Measurements from ENCODE around the gene FMN1.

The FMN1 gene

DNA sequence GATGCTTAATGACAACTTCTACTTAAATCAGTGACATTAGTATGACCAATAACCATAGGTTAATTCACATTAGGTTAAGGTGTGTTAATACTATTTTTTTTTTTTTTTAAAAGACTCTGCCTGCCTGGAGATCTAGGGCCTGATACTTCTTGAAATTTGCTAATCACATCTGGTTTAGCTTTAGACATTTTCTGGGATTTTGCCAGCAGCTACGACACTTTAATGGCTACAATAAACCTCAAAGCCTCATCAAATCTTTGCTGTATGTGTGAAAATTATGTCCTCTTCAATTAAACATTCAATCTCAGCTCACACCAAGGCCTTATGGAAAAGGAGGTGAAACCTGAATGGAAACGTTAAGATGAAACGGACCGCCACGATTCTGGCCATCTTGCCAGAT, 308.8 kb downstream of the FMN1 start:
- no peak for DNase-seq (ENCODE audit: low read depth)

DNA sequence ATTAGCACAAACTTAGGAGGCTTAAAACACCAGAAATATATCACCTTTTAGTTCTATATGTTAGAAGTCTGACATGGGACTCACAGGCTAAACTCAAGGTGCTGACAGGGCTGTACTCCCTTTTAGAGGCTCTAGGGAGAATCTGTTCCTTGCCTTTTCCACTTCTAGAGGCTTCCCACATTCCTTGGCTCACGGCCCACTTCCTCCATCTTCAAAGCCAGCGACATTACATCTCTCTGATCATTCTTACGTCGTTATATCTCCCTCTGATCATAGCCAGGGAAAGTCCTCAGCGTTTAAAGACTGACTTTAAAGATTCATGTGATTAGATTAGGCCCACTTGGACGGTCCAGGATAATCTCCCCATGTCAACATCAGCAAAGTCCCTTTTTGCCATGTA, 310.4 kb downstream of the FMN1 start:
- peak; percentile 46 for DNase-seq (ENCODE audit: low read depth)

DNA sequence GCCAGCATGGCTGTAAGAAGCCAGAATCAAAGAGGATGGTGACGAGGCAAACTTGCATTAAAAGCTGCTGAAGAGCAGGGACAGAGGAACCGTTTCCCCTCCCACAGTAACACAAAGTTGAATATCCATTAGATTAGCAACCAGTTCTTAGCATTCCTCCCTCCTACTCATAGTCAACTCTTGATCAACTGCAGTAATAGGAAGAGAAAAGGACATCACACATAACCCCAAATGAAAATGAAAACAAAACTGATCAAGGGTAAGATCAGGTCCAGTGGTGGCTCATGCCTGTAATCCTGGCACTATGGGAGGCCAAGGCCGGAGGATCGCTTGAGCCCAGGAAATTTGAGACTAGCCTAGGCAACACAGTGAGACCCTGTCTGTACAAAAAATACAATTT, 311.6 kb downstream of the FMN1 start:
- DNase-seq (ENCODE audit: low read depth), result no peak

DNA sequence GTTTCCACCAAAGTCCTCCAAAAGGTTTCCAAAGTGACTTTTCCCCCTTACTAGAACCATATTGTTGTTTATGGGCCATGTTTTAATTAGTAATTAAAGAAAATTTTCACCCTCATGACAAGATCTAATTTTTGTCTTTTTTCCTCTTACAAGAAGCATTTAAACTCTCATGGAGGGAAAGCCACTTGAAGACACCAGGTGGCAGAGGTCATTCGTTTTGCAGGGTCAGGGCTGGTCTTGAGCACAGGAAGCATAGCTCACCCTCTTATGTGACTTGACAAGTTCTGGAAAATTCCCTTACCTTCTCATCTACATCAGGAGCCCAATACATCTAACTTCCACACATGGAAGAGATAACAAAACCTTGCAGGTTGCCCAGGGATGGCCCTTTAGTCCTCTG, 313.0 kb downstream of the FMN1 start:
- no peak for DNase-seq (ENCODE audit: low read depth)

DNA sequence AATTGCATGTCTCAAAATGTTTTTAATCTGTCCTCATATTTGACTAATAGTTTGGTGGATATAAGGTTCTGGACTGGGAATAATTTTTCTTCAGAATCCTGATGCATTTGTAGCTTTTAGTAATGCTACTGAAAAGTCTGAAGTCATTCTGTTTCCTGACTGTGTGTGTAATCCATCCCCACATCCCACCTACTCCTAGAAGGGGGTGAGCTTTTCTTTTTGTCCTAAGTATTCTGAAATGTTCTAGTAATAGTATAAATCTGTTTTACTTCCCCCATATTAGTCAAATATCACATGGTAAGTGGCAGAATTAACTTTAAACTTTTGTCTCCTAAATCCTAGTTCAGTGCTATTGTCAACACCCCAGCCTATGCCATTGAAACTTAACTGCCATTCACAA, 313.9 kb downstream of the FMN1 start:
- no peak for DNase-seq (ENCODE audit: low read depth)

DNA sequence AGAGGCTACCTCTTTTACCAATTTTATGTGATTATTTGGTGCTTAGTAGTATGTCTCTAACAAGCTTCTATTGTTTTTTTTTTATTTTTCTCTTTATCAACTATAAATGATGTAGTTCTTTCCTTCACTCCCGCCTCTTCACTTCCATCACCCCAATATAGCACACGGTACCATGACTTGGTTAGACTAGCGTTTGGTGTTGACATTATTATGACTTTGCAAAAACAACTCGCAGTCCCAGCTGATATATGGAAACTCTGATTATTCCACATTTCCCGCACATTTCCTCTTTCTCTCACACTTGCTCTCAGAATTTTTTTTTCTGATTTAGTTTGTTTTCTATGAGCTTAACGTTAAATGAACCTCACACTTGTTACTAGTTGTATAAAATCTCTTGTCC, 314.5 kb downstream of the FMN1 start:
- no peak for DNase-seq (ENCODE audit: low read depth)

DNA sequence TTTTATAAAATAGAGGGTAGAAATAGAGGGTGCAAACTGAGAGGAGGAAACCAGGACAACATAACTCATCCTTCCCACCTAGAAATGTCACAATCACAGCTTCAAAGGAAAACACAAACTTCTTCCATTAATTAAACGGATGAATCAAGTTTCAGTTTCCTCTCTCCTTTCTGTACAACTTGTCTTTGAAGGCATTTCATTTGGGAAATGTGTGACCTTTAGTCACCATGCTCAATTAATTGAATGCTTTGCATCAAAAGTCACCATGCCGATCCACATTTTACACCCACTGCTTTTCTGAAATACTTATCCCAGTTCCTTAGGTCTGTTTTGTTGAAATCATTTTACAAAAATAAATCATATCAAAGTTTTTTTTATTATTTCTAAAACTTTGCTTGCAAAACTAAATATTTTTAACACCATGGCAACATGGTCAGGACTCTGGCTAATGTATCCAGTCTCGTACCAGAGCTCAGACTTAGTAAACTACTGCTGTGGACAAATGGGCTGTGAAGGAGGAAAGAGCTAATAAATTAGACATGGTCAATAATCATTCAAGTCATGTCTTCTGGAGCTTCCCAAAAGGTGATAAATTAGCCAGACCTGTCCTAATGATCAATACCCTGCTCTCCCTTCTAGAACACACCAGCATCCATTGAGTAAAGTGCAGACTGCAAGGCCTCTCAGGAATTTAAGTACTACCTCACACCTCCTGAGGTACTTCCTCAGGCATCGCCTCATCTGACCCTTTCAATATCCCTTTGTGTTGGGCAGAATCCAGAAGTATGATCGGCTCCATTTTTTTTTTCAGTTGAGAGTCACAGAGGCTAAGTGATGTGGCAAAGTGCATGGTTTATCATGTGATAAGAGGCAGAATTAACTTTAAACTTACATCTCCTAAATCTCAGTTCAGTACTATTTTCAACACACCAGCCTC, 315.4 kb downstream of the FMN1 start:
- DNase-seq (ENCODE audit: low read depth), result no peak

DNA sequence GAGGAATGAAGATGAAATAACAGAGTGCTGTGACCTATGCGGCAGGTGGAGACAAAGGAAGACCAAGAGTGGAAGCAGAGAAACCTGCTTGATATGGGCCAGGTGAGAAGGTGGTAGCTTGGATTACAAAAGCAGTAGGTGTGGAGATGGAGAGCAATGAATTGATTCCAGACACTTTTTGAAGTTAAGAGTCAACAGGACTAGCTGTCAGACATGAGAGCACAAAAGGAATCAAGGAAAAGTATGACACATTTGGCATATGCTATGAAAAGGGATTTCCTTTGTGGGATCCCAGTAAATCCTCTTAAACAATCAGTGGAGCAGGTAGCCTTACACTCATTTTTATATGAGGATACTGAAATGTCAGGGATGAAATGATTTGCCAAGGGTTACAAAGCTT, 316.2 kb downstream of the FMN1 start:
- DNase-seq (ENCODE audit: low read depth), result no peak

DNA sequence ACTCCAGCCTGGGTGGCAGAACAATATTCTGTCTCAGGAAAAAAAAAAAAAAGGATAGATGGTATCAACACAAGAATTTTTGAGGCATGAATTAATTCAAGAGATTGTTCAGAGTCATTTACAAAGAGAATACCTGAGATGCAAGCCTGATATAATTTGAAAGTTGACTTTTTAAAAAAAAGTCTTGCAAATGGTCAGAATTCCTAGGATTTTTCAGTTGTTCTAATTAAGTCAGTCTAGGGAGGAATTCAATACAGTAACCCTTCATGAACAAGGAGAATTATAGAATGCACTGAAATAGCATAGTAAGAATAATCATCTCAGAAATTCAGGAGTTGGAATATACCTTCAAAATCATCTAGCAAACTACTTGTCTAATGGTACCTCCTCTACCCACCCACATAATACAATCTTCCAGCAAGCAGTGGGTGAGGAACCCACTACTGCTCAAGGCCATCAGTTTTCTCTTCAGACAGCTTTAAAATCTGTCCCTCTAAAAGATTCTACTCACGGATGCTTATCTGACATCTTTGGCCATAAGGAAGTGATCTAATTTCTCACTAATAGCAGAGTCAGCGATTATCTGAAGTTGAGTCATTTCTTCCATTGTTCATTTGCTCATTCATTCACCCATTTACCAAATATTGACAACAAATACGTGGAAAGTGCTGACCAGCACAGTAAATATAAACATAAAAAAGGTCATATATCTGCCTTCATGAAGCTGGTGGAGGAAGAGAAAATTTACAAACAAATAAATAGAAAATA, 317.1 kb downstream of the FMN1 start:
- DNase-seq (ENCODE audit: low read depth), result no peak

DNA sequence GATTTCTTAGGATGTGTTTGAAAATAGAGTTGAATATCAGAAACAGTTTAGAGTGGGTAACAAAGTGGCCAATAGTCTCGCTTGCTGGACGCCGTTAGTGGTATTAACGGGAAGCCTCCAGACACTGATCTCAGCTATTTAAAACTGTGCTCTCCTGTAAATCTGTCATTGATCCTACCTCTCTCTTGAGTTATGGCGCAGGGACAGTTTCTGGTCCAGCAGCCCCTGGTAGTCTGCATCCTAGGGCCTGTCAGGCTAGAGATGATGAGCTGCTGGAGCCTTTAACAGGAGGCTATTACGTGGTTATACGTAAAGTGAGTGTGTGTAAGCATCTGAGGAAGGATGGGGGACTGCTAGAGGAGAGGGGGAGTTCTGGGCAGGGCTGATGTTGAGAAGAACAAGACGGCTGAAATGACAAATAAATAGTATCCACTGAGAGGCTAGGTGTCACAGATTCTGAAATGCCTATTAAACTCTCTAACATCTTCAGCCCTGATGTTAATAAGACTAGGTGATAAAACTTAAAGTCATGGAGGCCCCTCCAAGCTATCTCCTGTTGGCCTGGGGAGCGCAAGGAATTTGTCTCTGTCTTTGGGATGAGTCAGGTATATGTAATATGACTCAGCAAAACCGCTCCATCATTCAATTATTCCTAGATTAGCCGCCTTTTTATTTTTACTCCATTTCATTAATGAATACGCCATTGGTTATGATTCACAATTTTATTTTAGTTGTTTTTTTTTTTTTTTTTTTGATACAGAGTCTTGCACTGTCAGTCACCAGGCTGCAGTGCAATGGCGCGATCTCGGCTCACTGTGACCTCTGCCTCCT, 321.0 kb downstream of the FMN1 start:
- DNase-seq (ENCODE audit: low read depth), result no peak

DNA sequence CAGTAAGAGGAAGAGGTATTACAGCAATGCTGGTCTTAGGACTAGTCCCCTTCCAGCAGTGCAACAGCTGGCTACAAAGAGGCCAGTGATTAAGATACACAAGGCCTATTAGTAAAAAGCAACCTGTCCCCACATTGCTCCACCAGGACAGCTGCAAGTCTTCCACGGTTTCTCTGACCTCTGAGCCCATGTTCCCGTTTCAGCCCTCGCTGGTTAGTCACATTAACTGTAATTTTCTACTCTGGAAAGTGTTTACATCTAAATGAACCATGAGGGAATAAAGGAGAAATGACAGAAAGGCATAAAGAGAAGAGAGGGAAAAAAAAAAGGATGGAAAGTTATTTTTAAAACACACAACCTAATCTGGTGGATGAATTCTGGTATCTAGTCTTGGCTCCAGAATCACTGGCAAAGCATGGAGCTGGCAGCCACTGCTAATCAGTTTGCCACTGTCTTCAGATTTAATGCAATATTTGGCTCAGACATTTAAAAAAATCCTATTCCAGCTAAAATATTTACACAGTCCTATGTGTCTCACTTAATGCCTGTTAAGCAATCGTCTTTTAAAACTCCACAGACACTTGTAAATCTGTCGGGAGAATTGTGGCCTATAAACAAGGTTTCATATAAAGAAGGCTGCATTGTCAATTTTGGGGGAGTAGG, 321.8 kb downstream of the FMN1 start:
- DNase-seq (ENCODE audit: low read depth), result no peak

DNA sequence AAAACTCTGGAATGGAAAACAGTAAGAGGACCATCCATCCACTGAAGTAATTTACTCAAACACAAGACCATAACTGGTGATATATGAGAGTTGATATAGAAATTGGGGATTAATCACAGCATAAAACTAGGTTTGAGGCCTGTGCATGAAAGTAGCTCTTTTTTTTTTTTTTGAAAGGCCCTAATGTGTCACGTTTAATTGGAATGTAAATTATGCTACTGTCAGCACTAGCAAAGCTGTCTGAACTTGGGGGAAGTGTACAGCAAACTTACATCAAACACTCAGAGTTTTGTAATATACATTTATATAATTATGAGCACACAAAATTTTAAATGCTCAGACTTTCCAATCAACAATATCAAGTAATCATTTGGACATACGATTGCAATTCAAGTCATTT, 322.6 kb downstream of the FMN1 start:
- no peak for DNase-seq (ENCODE audit: low read depth)

DNA sequence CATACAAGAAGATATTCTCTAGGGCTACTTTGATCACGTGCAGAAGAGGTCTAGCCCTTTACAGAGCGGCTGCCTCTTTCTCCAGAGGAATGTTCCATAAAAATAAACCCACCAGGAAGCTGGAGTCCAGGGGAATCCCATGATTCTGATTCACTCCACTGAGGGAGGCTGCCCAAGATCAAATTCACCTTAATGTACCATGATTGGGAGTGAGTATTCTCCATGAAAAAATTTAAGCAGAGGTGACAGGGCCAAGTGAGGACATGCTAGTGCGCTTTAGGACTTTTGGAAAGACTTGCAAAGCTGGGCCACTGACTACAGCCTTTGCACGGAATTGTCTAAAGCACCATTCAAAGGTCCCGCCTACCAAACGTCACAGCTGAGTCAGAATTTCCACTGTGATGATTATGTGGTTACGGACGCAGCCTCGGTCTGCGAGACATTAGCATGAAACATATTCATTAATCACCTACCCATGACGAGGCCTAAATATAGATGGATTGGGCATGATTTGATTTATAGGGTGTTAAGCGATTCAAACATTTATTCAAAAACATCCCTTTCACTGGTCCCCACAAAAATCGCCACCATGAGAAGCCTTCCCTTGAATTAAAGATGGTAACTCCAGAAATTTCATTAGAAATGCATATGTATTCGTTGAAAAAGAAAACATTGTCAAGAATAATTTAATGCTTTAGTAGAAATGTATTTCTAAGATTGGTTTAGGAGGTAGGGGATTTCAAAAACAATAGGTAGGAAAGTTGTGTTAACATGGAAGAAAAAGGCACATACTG, 324.1 kb downstream of the FMN1 start:
- peak; percentile 96 for DNase-seq (ENCODE audit: low read depth)

DNA sequence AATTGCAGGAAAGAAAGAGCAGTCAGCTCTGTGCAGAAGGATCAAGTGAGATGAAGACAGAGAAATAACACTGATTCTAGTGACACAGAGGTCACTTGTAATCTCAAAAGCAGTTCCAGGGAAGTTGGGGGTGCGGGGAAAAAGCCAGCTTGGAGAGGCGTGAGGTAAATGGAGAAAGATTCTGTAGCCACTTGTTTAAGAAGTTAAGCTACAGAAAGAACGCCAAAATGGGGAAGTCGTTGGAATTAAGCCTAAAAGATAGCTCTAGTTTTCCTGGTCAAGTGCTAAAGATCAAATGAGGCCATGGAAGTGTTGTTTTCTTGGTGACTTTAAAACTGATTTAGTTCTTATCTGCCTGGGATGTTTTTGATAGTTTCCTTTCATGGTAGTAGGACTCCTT, 324.7 kb downstream of the FMN1 start:
- DNase-seq (ENCODE audit: low read depth), result no peak

DNA sequence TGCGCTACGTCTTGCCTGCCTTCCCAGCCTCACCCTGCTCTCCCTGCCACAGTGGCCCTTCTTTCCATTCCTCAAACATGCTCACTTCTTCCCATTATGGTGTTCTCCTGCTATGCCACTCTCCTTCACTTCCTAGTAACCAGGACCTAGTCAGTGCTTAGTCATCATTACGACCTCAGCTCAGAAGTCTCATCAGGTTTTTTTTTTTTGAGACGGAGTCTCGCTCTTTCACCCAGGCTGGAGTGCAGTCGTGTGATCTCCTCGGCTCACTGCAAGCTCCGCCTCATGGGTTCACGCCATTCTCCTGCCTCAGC, 327.2 kb downstream of the FMN1 start:
- peak; percentile 88 for DNase-seq (ENCODE audit: low read depth)

DNA sequence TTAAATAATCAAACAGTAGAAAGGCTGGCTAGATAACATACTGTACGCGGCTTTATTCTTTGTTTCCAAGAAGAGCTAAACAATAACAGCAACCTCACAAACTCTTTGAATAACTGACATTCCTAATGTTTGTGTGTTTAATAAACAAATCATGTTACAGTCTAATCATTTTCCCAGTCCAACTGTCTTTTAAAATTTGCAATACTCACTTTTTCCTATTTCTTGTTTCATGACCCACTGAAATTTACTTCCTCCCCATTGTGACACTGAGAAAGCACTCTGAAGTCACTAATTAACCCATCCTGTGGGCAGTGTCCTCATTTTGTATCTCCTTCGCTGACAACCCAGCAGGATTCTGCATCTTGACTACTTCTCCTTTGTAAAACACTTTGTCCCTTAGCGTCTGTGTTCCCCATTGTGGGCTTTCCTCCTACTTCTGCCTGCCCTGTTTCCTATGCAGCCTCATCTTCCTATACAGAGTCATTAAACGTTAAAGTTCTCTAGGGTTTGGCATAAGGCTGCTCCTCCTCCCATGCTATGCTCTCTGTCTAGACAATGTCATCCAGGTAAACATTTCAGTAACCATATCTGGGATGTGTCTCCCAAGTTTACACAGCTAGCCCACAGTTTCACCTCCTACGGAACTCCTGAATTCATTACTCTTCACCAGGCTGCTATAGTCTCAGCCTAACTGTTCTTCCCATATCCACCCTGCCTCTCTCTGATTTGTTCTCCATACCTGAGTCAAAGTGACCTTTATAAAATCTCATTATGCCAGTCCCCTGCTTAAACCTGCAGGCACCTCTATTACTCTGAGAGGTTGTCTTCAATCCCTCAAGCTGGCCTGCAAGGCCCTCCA, 327.8 kb downstream of the FMN1 start:
- no peak for DNase-seq (ENCODE audit: low read depth)

DNA sequence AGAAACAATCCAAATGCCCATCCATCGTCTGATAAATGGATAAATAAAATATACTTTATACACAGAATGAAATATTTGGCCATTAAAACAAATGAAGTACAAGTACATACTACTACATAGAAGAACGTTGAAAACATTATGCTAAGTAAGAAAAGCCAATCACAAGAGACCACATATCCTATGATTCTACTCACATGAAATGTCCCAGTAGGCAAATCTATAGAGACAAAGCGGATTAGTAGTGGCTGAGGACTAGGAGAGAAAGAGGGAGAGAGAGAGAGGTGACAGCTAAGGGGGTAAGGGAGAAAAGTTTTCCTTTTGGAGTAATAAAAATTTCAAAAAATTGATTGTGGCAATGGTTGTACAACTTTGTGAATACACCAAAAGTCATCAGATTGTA, 329.7 kb downstream of the FMN1 start:
- no peak for DNase-seq (ENCODE audit: low read depth)

DNA sequence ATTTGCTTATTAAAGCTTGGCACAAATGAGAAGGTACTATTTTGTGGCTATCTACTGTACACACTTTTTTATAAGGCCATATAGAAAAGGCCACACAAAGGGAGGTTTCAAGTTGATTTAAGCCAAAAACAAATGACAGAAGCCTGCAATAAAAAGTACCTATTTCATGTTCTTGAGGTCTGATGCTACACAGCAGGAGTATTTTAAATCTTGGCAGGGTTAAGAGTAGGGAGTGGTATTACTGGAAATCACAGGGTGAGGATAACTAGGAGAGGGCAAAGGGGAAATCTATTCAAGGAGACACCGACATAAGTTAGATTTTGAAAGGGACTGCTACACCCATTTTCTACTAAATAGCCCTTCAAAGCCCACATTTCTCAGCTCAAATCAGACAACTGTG, 330.5 kb downstream of the FMN1 start:
- no peak for DNase-seq (ENCODE audit: low read depth)

DNA sequence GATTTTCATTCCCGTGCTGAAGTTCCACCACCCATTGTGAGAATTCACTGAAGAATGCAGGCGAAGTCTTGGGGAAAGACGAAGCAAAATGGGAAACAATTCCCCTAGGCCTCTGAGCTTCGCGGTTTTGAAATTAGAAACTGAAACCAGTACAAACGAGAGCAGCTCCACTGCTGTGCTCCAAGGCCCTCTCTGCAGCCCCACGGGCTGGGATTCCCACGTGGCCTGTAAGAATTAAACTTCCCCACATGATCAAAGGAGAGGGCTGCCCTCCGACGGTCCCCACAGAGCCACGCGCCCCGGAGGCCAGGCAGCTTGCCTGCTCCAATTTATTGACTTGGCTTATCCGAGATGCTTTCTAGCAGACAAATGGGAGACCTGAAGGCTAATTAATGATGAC, 332.8 kb downstream of the FMN1 start:
- DNase-seq (ENCODE audit: low read depth), result peak; percentile 88

DNA sequence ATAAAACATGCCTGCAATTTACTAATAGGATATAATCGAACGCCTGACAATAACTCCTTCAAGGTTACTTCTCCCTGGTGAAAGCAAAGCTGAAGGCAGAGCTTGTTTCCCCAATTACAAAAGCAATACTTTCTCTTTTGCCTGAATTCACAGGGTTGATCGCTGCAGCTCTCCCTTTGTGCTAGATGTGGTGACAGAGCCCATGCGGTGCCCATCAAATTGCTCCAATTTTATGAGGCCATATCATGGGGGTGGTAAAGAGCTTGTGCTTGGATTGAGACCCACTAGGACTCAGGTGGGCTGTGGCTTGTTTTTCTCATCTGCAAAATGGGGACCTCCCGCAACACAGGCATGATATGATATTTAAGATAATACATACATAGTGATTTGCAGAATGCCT, 333.3 kb downstream of the FMN1 start:
- DNase-seq (ENCODE audit: low read depth), result no peak
